GM12865 (cell line): ENCODE results near the gene SYNM.

Source experiments
- DNase-seq: peaks from one replicate; pipeline ENCODE4 v3.0.0; 2010; ENCODE audit warnings: low read depth
- H3K4me3 ChIP-seq: 2 replicates; pipeline ENCODE4 v1.5.1; 2011; ENCODE audit warnings: mild to moderate bottlenecking, low read depth, low read length, control low read depth
- CTCF ChIP-seq: IDR thresholded peaks from 2 replicates; pipeline ENCODE4 v1.5.1; 2011; ENCODE audit warnings: low read length, control low read depth, low read depth, inconsistent platforms; ENCODE audit not compliant: insufficient read depth; ENCODE audit errors: missing control alignments

SYNM gene

GRCh38 chr15:99151156-99151555 is 46.3 kb downstream of the SYNM start:
- TF ChIP-seq CTCF: no peak
- no peak for DNase-seq
- H3K4me3 ChIP-seq: no peak overlapping the region

GRCh38 chr15:99153026-99153535 is 48.2 kb downstream of the SYNM start:
- DNase-seq: no peak
- H3K4me3 ChIP-seq: no peak overlapping the region
- no peak for TF ChIP-seq CTCF

- no peak for TF ChIP-seq CTCF
- DNase-seq: no peak
Observed at GRCh38 chr15:99154271-99154670, 49.4 kb downstream of the SYNM start.

GRCh38 chr15:99155961-99156443 is 51.1 kb downstream of the SYNM start:
- no peak for DNase-seq
- TF ChIP-seq CTCF: no peak
- no peak overlapping the region for H3K4me3 ChIP-seq

More at GRCh38 chr15:99154271-99154670, 49.4 kb downstream of the SYNM start:
- no peak overlapping the region for H3K4me3 ChIP-seq

GRCh38 chr15:99157456-99157855 is 52.6 kb downstream of the SYNM start:
- no peak overlapping the region for H3K4me3 ChIP-seq

GRCh38 chr15:99158626-99159412 is 53.9 kb downstream of the SYNM start:
- peak; percentile 17 for DNase-seq
- no peak overlapping the region for H3K4me3 ChIP-seq
- no peak for TF ChIP-seq CTCF

More at GRCh38 chr15:99157456-99157855, 52.6 kb downstream of the SYNM start:
- no peak for TF ChIP-seq CTCF
- DNase-seq: no peak
